Fibroblast of skin of back (primary cell): ENCODE results near the gene GH2.

Experiments
- DNase-seq: peaks from one replicate; pipeline ENCODE4 v3.0.0-alpha.2; 2013

The GH2 gene

GRCh38 chr17:63840591-63841349 is 41.0 kb downstream of the GH2 start:
- no peak for DNase-seq

- DNase-seq: no peak
Observed at GRCh38 chr17:63838631-63839171, 43.0 kb downstream of the GH2 start.

- DNase-seq: no peak
Observed at GRCh38 chr17:63837962-63838600, 43.7 kb downstream of the GH2 start.

GRCh38 chr17:63837480-63837879 is 44.3 kb downstream of the GH2 start:
- no peak for DNase-seq

- no peak for DNase-seq
Observed at GRCh38 chr17:63836811-63837210, 44.9 kb downstream of the GH2 start.

GRCh38 chr17:63835167-63835720 is 46.5 kb downstream of the GH2 start:
- DNase-seq: no peak

- peak; percentile 83 for DNase-seq
Observed at GRCh38 chr17:63834431-63835166, 47.1 kb downstream of the GH2 start.

GRCh38 chr17:63833741-63834373 is 47.9 kb downstream of the GH2 start:
- DNase-seq: no peak

GRCh38 chr17:63833026-63833740 is 48.6 kb downstream of the GH2 start:
- no peak for DNase-seq

GRCh38 chr17:63832455-63832854 is 49.3 kb downstream of the GH2 start:
- DNase-seq: no peak

- DNase-seq: no peak
Observed at GRCh38 chr17:63832014-63832413, 49.7 kb downstream of the GH2 start.

- no peak for DNase-seq
Observed at GRCh38 chr17:63831505-63831904, 50.2 kb downstream of the GH2 start.

- DNase-seq: no peak
Observed at GRCh38 chr17:63830904-63831491, 50.7 kb downstream of the GH2 start.

- DNase-seq: no peak
Observed at GRCh38 chr17:63830278-63830677, 51.5 kb downstream of the GH2 start.
